HepG2 (cell line): ENCODE data around the gene SNX15. TPM values are rescaled to one million over a fixed set of nuclear protein-coding genes. Genes with fewer than 3 reads are reported as not detected.

Experiments
- DPF2 ChIP-seq: sonication (generic); formaldehyde crosslinking; IDR thresholded peaks from 2 replicates; pipeline ENCODE4 v1.4.0; 2020; ENCODE audit warnings: mild to moderate bottlenecking, low read depth, missing genetic modification reagents, borderline replicate concordance
- EHMT2 ChIP-seq: fragments of 200-600 bp; sonication (generic); IDR thresholded peaks from 2 replicates; pipeline ENCODE4 v1.7.0; 2017; ENCODE audit warnings: antibody characterized with exemption, low read depth, low read length, borderline replicate concordance
- FOSL1 ChIP-seq: sonication (generic); formaldehyde crosslinking; IDR thresholded peaks from 2 replicates; pipeline ENCODE4 v1.9.0; 2021; ENCODE audit warnings: missing genetic modification reagents, borderline replicate concordance
- NCOA5 ChIP-seq: sonication (generic); formaldehyde crosslinking; IDR thresholded peaks from 2 replicates; pipeline ENCODE4 v1.4.0; 2020; ENCODE audit warnings: missing genetic modification reagents
- NFYB ChIP-seq: sonication (generic); formaldehyde crosslinking; IDR thresholded peaks from 2 replicates; pipeline ENCODE4 v1.4.0; 2020; ENCODE audit warnings: missing genetic modification reagents
- PHF21A ChIP-seq: sonication (generic); formaldehyde crosslinking; IDR thresholded peaks from 2 replicates; pipeline ENCODE4 v1.5.0; 2020; ENCODE audit warnings: mild to moderate bottlenecking, missing genetic modification reagents
- THYN1 ChIP-seq: sonication (generic); formaldehyde crosslinking; IDR thresholded peaks from 2 replicates; pipeline ENCODE4 v1.8.1; 2023; ENCODE audit warnings: low read depth, mild to moderate bottlenecking, moderate library complexity, missing genetic modification reagents, borderline replicate concordance
- ZFP1 ChIP-seq: IDR thresholded peaks from 2 replicates; pipeline ENCODE4 v1.6.1; 2016
- ZNF431 ChIP-seq: sonication (generic); formaldehyde crosslinking; IDR thresholded peaks from 2 replicates; pipeline ENCODE4 v1.9.0; 2022; ENCODE audit warnings: missing genetic modification reagents, low read depth, mild to moderate bottlenecking, borderline replicate concordance
- ZNF678 ChIP-seq: sonication (generic); formaldehyde crosslinking; IDR thresholded peaks from 2 replicates; pipeline ENCODE4 v1.4.0; 2020; ENCODE audit warnings: mild to moderate bottlenecking, missing genetic modification reagents
- polyA plus RNA-seq, 8 experiments: library from polyadenylated mRNA; depleted of rRNA in 3 of 8; stranded (reverse) in 7 of 8; unstranded in 1 of 8; fragments of >200 nt; fragmentation: Illumina TruSeq in 4 of 8; extraction: Trizol in 4 of 8; gene quantifications; 2 replicates each; pipeline versions ENCODE4 v1.2.1 to v1.2.3, GENCODE V29; 2011 to 2016; ENCODE audit warnings: low read depth in 4 of 8, missing spikeins in 1 of 8, mixed read lengths in 1 of 8; ENCODE audit not compliant: insufficient read depth in 1 of 8
- total RNA-seq, 5 experiments: library from RNA; depleted of rRNA; stranded (reverse); fragments of >200 nt; fragmentation: Illumina TruSeq; extraction: Trizol; gene quantifications; 2 replicates each; pipeline ENCODE4 v1.2.3, GENCODE V29; 2016; ENCODE audit warnings: low read depth in 1 of 5
- TF ChIP-seq, protein P1 (sequence below): sonication (generic); formaldehyde crosslinking; IDR thresholded peaks from 2 replicates; pipeline ENCODE4 v1.5.1; 2020; ENCODE audit warnings: mild to moderate bottlenecking, missing genetic modification reagents, borderline replicate concordance
- TF ChIP-seq, protein P2 (sequence below): sonication (generic); formaldehyde crosslinking; IDR thresholded peaks from 2 replicates; pipeline ENCODE4 v1.4.0; 2020; ENCODE audit warnings: missing genetic modification reagents
- TF ChIP-seq, protein P3 (sequence below): sonication (generic); formaldehyde crosslinking; IDR thresholded peaks from 2 replicates; pipeline ENCODE4 v1.8.0; 2022; ENCODE audit warnings: low read depth, missing genetic modification reagents
- TF ChIP-seq, protein P4 (sequence below): sonication (generic); formaldehyde crosslinking; IDR thresholded peaks from 2 replicates; pipeline ENCODE4 v1.9.0; 2021; ENCODE audit warnings: missing genetic modification reagents, mild to moderate bottlenecking, borderline replicate concordance

SNX15 gene
- total and polyA plus RNA-seq, 2 of the 13 experiments (the other 11 are each of a cell fraction or from before 2014, with no cell fraction given) = 19.1 to 22.6 TPM

DNA sequence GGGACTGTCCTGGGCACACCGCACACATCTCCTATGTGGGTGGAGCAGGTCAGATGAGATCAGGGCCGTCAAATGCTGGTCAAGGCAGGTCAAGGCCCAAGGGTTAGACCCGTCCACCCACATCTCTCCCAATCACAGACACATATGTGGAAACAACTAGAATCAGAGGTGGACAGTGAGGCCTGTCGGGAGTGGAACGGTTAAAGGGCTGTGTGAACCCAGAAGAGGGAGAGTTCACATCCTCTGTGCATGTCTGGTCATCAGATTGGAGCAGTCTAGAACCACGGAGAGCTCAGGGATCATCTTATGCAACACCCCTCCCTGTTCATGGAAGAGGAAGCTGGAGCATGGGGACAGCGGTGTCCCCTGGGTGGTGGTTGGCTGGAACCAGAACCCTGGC is 7.4 kb upstream of the SNX15 start (continued):
- TF ChIP-seq, protein P1, sequence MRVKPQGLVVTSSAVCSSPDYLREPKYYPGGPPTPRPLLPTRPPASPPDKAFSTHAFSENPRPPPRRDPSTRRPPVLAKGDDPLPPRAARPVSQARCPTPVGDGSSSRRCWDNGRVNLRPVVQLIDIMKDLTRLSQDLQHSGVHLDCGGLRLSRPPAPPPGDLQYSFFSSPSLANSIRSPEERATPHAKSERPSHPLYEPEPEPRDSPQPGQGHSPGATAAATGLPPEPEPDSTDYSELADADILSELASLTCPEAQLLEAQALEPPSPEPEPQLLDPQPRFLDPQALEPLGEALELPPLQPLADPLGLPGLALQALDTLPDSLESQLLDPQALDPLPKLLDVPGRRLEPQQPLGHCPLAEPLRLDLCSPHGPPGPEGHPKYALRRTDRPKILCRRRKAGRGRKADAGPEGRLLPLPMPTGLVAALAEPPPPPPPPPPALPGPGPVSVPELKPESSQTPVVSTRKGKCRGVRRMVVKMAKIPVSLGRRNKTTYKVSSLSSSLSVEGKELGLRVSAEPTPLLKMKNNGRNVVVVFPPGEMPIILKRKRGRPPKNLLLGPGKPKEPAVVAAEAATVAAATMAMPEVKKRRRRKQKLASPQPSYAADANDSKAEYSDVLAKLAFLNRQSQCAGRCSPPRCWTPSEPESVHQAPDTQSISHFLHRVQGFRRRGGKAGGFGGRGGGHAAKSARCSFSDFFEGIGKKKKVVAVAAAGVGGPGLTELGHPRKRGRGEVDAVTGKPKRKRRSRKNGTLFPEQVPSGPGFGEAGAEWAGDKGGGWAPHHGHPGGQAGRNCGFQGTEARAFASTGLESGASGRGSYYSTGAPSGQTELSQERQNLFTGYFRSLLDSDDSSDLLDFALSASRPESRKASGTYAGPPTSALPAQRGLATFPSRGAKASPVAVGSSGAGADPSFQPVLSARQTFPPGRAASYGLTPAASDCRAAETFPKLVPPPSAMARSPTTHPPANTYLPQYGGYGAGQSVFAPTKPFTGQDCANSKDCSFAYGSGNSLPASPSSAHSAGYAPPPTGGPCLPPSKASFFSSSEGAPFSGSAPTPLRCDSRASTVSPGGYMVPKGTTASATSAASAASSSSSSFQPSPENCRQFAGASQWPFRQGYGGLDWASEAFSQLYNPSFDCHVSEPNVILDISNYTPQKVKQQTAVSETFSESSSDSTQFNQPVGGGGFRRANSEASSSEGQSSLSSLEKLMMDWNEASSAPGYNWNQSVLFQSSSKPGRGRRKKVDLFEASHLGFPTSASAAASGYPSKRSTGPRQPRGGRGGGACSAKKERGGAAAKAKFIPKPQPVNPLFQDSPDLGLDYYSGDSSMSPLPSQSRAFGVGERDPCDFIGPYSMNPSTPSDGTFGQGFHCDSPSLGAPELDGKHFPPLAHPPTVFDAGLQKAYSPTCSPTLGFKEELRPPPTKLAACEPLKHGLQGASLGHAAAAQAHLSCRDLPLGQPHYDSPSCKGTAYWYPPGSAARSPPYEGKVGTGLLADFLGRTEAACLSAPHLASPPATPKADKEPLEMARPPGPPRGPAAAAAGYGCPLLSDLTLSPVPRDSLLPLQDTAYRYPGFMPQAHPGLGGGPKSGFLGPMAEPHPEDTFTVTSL = no peak
- peak; percentile 37; the same call in 1 of the 2 replicates for TF ChIP-seq DPF2 (CRISPR knock-in tag)
- TF ChIP-seq ZNF431 (CRISPR knock-in tag) = no peak
- TF ChIP-seq ZNF678 (CRISPR knock-in tag) = no peak
- TF ChIP-seq NCOA5 (CRISPR knock-in tag) = no peak
- TF ChIP-seq EHMT2 = no peak
- TF ChIP-seq ZFP1 (CRISPR knock-in tag) = no peak
- TF ChIP-seq, protein P2, sequence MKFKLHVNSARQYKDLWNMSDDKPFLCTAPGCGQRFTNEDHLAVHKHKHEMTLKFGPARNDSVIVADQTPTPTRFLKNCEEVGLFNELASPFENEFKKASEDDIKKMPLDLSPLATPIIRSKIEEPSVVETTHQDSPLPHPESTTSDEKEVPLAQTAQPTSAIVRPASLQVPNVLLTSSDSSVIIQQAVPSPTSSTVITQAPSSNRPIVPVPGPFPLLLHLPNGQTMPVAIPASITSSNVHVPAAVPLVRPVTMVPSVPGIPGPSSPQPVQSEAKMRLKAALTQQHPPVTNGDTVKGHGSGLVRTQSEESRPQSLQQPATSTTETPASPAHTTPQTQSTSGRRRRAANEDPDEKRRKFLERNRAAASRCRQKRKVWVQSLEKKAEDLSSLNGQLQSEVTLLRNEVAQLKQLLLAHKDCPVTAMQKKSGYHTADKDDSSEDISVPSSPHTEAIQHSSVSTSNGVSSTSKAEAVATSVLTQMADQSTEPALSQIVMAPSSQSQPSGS (CRISPR knock-in tag) = peak; percentile 28; the same call in 1 of the 2 replicates
- no peak for TF ChIP-seq FOSL1 (CRISPR knock-in tag)
- TF ChIP-seq, protein P3, sequence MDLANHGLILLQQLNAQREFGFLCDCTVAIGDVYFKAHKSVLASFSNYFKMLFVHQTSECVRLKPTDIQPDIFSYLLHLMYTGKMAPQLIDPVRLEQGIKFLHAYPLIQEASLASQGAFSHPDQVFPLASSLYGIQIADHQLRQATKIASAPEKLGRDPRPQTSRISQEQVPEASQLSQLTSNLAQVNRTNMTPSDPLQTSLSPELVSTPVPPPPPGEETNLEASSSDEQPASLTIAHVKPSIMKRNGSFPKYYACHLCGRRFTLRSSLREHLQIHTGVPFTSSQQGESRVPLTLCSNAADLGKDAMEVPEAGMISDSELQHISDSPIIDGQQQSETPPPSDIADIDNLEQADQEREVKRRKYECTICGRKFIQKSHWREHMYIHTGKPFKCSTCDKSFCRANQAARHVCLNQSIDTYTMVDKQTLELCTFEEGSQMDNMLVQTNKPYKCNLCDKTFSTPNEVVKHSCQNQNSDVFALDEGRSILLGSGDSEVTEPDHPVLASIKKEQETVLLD (CRISPR knock-in tag) = no peak
- TF ChIP-seq NFYB = no peak; the same call in 1 of the 2 replicates
- TF ChIP-seq, protein P4, sequence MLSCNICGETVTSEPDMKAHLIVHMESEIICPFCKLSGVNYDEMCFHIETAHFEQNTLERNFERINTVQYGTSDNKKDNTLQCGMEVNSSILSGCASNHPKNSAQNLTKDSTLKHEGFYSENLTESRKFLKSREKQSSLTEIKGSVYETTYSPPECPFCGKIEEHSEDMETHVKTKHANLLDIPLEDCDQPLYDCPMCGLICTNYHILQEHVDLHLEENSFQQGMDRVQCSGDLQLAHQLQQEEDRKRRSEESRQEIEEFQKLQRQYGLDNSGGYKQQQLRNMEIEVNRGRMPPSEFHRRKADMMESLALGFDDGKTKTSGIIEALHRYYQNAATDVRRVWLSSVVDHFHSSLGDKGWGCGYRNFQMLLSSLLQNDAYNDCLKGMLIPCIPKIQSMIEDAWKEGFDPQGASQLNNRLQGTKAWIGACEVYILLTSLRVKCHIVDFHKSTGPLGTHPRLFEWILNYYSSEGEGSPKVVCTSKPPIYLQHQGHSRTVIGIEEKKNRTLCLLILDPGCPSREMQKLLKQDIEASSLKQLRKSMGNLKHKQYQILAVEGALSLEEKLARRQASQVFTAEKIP (CRISPR knock-in tag) = no peak
- no peak for TF ChIP-seq THYN1
- TF ChIP-seq PHF21A = no peak
- TF ChIP-seq, all 625 proteins: peak for 67
